DOHH2 (cell line): Measurements from ENCODE around the gene MYOZ2.

ENCODE experiments used
- H3F3A ChIP-seq: fragments of 200-600 bp; sonication (generic), shearing (Covaris generic); 2 replicates; pipeline ENCODE4 v1.6.0; 2016; ENCODE audit warnings: antibody characterized with exemption, mild to moderate bottlenecking; ENCODE audit not compliant: control insufficient read depth, insufficient read depth
- H3K27ac ChIP-seq: fragments of 200-600 bp; sonication (generic); 2 replicates; pipeline ENCODE4 v1.5.1; 2014; ENCODE audit warnings: low read depth, mild to moderate bottlenecking, low read length, moderate library complexity
- H3K27me3 ChIP-seq: fragments of 200-600 bp; sonication (generic); 2 replicates; pipeline ENCODE4 v1.6.1; 2014; ENCODE audit warnings: mild to moderate bottlenecking, low read length, mixed read lengths; ENCODE audit not compliant: control insufficient read depth
- H3K36me3 ChIP-seq: fragments of 200-600 bp; sonication (generic); 2 replicates; pipeline ENCODE4 v1.6.1; 2014; ENCODE audit warnings: mild to moderate bottlenecking, low read length, moderate library complexity, mixed read lengths; ENCODE audit not compliant: control insufficient read depth
- H3K4me1 ChIP-seq: fragments of 200-600 bp; sonication (generic); 2 replicates; pipeline ENCODE4 v1.6.1; 2014; ENCODE audit warnings: mild to moderate bottlenecking, low read length, mixed read lengths; ENCODE audit not compliant: control insufficient read depth
- H3K4me2 ChIP-seq: fragments of 200-600 bp; sonication (generic); 2 replicates; pipeline ENCODE4 v1.6.0; 2014; ENCODE audit warnings: mild to moderate bottlenecking, low read length, moderate library complexity
- H3K4me3 ChIP-seq: fragments of 200-600 bp; sonication (generic); 2 replicates; pipeline ENCODE4 v1.5.1; 2014; ENCODE audit warnings: mild to moderate bottlenecking, low read length, mixed read lengths
- H3K79me2 ChIP-seq: fragments of 200-600 bp; sonication (generic); 2 replicates; pipeline ENCODE4 v1.6.1; 2014; ENCODE audit warnings: mild to moderate bottlenecking, low read length, mixed read lengths; ENCODE audit not compliant: control insufficient read depth
- H3K9me2 ChIP-seq: fragments of 200-600 bp; sonication (generic); replicated peaks from 2 replicates; pipeline ENCODE4 v1.6.1; 2014; ENCODE audit warnings: mild to moderate bottlenecking, low read length, mixed read lengths; ENCODE audit not compliant: control insufficient read depth
- H3K9me3 ChIP-seq: fragments of 200-600 bp; sonication (generic); 2 replicates; pipeline ENCODE4 v1.6.1; 2014; ENCODE audit warnings: antibody characterized with exemption, low read length, mixed read lengths; ENCODE audit not compliant: control insufficient read depth, insufficient read depth
- H4K20me1 ChIP-seq: fragments of 200-600 bp; sonication (generic); 2 replicates; pipeline ENCODE4 v1.6.0; 2014; ENCODE audit warnings: low read depth, mild to moderate bottlenecking, antibody characterized with exemption, low read length, moderate library complexity; ENCODE audit not compliant: control insufficient read depth, insufficient read depth
- CTCF ChIP-seq: fragments of 200-600 bp; sonication (generic); IDR thresholded peaks from one replicate; pipeline ENCODE4 v1.5.1; 2014; ENCODE audit warnings: antibody characterized with exemption, mild to moderate bottlenecking, low read depth, low read length; ENCODE audit not compliant: poor library complexity, severe bottlenecking
- EZH2phosphoT487 ChIP-seq: fragments of 200-600 bp; sonication (generic); IDR thresholded peaks from 2 replicates; pipeline ENCODE4 v1.6.1; 2017; ENCODE audit warnings: borderline replicate concordance, mild to moderate bottlenecking, antibody characterized with exemption, low read length, moderate library complexity, mixed read lengths

The MYOZ2 gene

GRCh38 chr4:119231491-119231890 is 95.9 kb downstream of the MYOZ2 start:
- H3K4me1 ChIP-seq = peaks cover 58% of the 10 kb centered on the region
- H3K36me3 ChIP-seq = peaks cover 92% of the 10 kb centered on the region
- no peaks in the 10 kb centered on the region for H3K9me2 ChIP-seq
- H4K20me1 ChIP-seq = peaks cover 23% of the 10 kb centered on the region
- H3K9me3 ChIP-seq = no peaks in the 10 kb centered on the region
- H3K27me3 ChIP-seq = no peaks in the 10 kb centered on the region
- no peak overlapping the region for H3K27ac ChIP-seq
- no peak for TF ChIP-seq EZH2phosphoT487
- TF ChIP-seq CTCF = no peak
- peak overlapping the region; percentile 2; the same call in 1 of the 2 replicates for H3K4me2 ChIP-seq
- H3F3A ChIP-seq = peaks cover 10% of the 10 kb centered on the region
- H3K79me2 ChIP-seq = peaks cover 100% of the 10 kb centered on the region
- H3K4me3 ChIP-seq = no peak overlapping the region

- Histone ChIP-seq H3K79me2 (peaks cover 100% of the 10 kb centered on the region), H3K4me2 (peak overlapping the region; percentile 48), H3K4me3 (no peak overlapping the region), H3F3A (peaks cover 10% of the 10 kb centered on the region), H3K27me3 (no peaks in the 10 kb centered on the region), H3K36me3 (peaks cover 93% of the 10 kb centered on the region), H3K27ac (no peak overlapping the region), H3K9me3 (no peaks in the 10 kb centered on the region), H3K4me1 (peaks cover 58% of the 10 kb centered on the region), H3K9me2 (no peaks in the 10 kb centered on the region), H4K20me1 (peaks cover 23% of the 10 kb centered on the region)
- no peak for TF ChIP-seq EZH2phosphoT487
- no peak for TF ChIP-seq CTCF
Observed at GRCh38 chr4:119232286-119232685, 96.7 kb downstream of the MYOZ2 start.

- Histone ChIP-seq H3F3A (peaks cover 6% of the 10 kb centered on the region; the same call in 1 of the 2 replicates), H4K20me1 (peaks cover 23% of the 10 kb centered on the region), H3K4me2 (peak overlapping the region; percentile 48), H3K27ac (peak overlapping the region; percentile 2; the same call in 1 of the 2 replicates), H3K4me1 (peaks cover 56% of the 10 kb centered on the region), H3K9me2 (no peaks in the 10 kb centered on the region), H3K36me3 (peaks cover 92% of the 10 kb centered on the region), H3K27me3 (no peaks in the 10 kb centered on the region), H3K9me3 (no peaks in the 10 kb centered on the region), H3K79me2 (peaks cover 100% of the 10 kb centered on the region), H3K4me3 (peak overlapping the region; percentile 13; the same call in 1 of the 2 replicates)
- no peak for TF ChIP-seq EZH2phosphoT487
- TF ChIP-seq CTCF = no peak
Observed at GRCh38 chr4:119233191-119233590, 97.6 kb downstream of the MYOZ2 start.
